ENCODE measurements around the gene DEFB116. TPM values are rescaled to one million over a fixed set of nuclear protein-coding genes. Genes with fewer than 3 reads are reported as not detected.
"Not testable (repeated sequence)": the region's sequence is repeated elsewhere in the genome, so short reads cannot be mapped to it uniquely, and the experiment has no call there.

Gene DEFB116
- total RNA-seq = not detected in 2 replicates

GRCh38 chr20:31308535-31309162, at the start of gene DEFB116:
Gene DEFB116, minus strand, starts transcription at chr20:31308585. Its CDS starts 0 bp downstream, at chr20:31308585.
- ATAC-seq (ENCODE audit: low read depth) (no peak), DNase-seq (no peak)
- Mint-ChIP-seq H3K27ac (no peak within 1 kb of the TSS), H3K27me3 (no peaks in the 10 kb centered on the region), H3K36me3 (ENCODE audit: low read depth) (no peaks in the 10 kb centered on the region), H3K4me1 (no peaks in the 10 kb centered on the region), H3K9me3 (peaks cover 3% of the 10 kb centered on the region), H3K4me3 (no peak within 1 kb of the TSS)
- CTCF ChIA-PET = no interaction called here
- TF ChIP-seq CTCF (IDR thresholded peaks at IDR 0.05) = no peak
- intact Hi-C loops (cut with micrococcal nuclease) = no loop called here
- POLR2A ChIA-PET = no interaction called here

GRCh38 chr20:31355981-31356380, 47.6 kb upstream of the DEFB116 start:
- ChIA-PET CTCF (no interaction called here), POLR2A (no interaction called here)
- no peak for TF ChIP-seq CTCF (IDR thresholded peaks at IDR 0.05)
- ATAC-seq (ENCODE audit: low read depth) (no peak), DNase-seq (no peak)
- H3K27ac Mint-ChIP-seq = no peak overlapping the region
- H3K4me3 Mint-ChIP-seq = no peak overlapping the region
- intact Hi-C loops (cut with micrococcal nuclease) = no loop called here
- H3K27me3 Mint-ChIP-seq = peaks cover 4% of the 10 kb centered on the region
- H3K4me1 Mint-ChIP-seq = no peaks in the 10 kb centered on the region
- H3K36me3 Mint-ChIP-seq (ENCODE audit: low read depth) = no peaks in the 10 kb centered on the region
- H3K9me3 Mint-ChIP-seq = no peaks in the 10 kb centered on the region

- no peak overlapping the region for H3K4me3 Mint-ChIP-seq
- no peak for TF ChIP-seq CTCF (IDR thresholded peaks at IDR 0.05)
- H3K27ac Mint-ChIP-seq = no peak overlapping the region
- no peaks in the 10 kb centered on the region for H3K27me3 Mint-ChIP-seq
- ChIA-PET POLR2A (no interaction called here), CTCF (no interaction called here)
- no peaks in the 10 kb centered on the region for H3K36me3 Mint-ChIP-seq (ENCODE audit: low read depth)
- no peak for ATAC-seq (ENCODE audit: low read depth)
- DNase-seq = no peak
- no peaks in the 10 kb centered on the region for H3K4me1 Mint-ChIP-seq
- intact Hi-C loops (cut with micrococcal nuclease) = no loop called here
- H3K9me3 Mint-ChIP-seq = peaks cover 3% of the 10 kb centered on the region
Observed at GRCh38 chr20:31341470-31341869, 33.1 kb upstream of the DEFB116 start.

GRCh38 chr20:31330893-31331292, 22.5 kb upstream of the DEFB116 start:
- no peak overlapping the region for H3K27ac Mint-ChIP-seq
- TF ChIP-seq CTCF (IDR thresholded peaks at IDR 0.05) = no peak
- peaks cover 12% of the 10 kb centered on the region for H3K9me3 Mint-ChIP-seq
- no peak overlapping the region for H3K4me3 Mint-ChIP-seq
- ChIA-PET CTCF (no interaction called here), POLR2A (no interaction called here)
- ATAC-seq (ENCODE audit: low read depth) (no peak), DNase-seq (no peak)
- H3K36me3 Mint-ChIP-seq (ENCODE audit: low read depth) = no peaks in the 10 kb centered on the region
- intact Hi-C loops (cut with micrococcal nuclease) = no loop called here
- H3K27me3 Mint-ChIP-seq = no peaks in the 10 kb centered on the region
- no peaks in the 10 kb centered on the region for H3K4me1 Mint-ChIP-seq

GRCh38 chr20:31322504-31322903, 14.1 kb upstream of the DEFB116 start:
- ChIA-PET POLR2A (no interaction called here), CTCF (no interaction called here)
- TF ChIP-seq CTCF (IDR thresholded peaks at IDR 0.05) = no peak
- H3K27ac Mint-ChIP-seq = no peak overlapping the region
- H3K4me3 Mint-ChIP-seq = no peak overlapping the region
- peaks cover 24% of the 10 kb centered on the region for H3K9me3 Mint-ChIP-seq
- no peaks in the 10 kb centered on the region for H3K4me1 Mint-ChIP-seq
- no peaks in the 10 kb centered on the region for H3K36me3 Mint-ChIP-seq (ENCODE audit: low read depth)
- intact Hi-C loops (cut with micrococcal nuclease) = no loop called here
- DNase-seq (no peak), ATAC-seq (ENCODE audit: low read depth) (no peak)
- no peaks in the 10 kb centered on the region for H3K27me3 Mint-ChIP-seq

GRCh38 chr20:31284964-31285363, 23.4 kb downstream of the DEFB116 start:
- POLR2A ChIA-PET; DNase-seq; CTCF ChIA-PET; H3K36me3 Mint-ChIP-seq (ENCODE audit: low read depth); H3K27ac Mint-ChIP-seq; intact Hi-C loops (cut with micrococcal nuclease); H3K4me3 Mint-ChIP-seq; H3K27me3 Mint-ChIP-seq; H3K4me1 Mint-ChIP-seq; ATAC-seq (ENCODE audit: low read depth): not testable (repeated sequence)
- H3K9me3 Mint-ChIP-seq = peaks cover 26% of the 10 kb centered on the region

Measured in activated B cell treated with CpG ODN at 0.5 μM for 24 hours (primary cell).